GM23338 (cell line): Measurements from ENCODE around the gene UBAP1L. TPM values are rescaled to one million over a fixed set of nuclear protein-coding genes. Genes with fewer than 3 reads are reported as not detected.
A peak's percentile ranks its signal among the peaks of the same experiment; 100 is the strongest.

Experiments
- ATAC-seq: fragments of 200-7000 bp; cut with Tn5 transposase; 3 replicates; pipeline ENCODE4 v1.9.1; 2020
- DNase-seq: peaks from one replicate; pipeline ENCODE4 v3.0.0-alpha.2; 2015; ENCODE audit warnings: low spot score
- H2AFZ ChIP-seq: fragments of 200-600 bp; sonication (generic); 2 replicates; pipeline ENCODE4 v1.8.0; 2016; ENCODE audit warnings: antibody characterized with exemption, mild to moderate bottlenecking, moderate library complexity
- H3F3A ChIP-seq: fragments of 200-600 bp; sonication (generic); replicated peaks from 2 replicates; pipeline ENCODE4 v1.8.0; 2017; ENCODE audit warnings: antibody characterized with exemption, mixed run types, low read depth
- H3K27ac ChIP-seq: fragments of 200-600 bp; sonication (generic); 2 replicates; pipeline ENCODE4 v1.6.1; 2016; ENCODE audit warnings: low read depth
- H3K27me3 ChIP-seq: fragments of 200-600 bp; sonication (generic); 2 replicates; pipeline ENCODE4 v1.8.0; 2016; ENCODE audit warnings: mild to moderate bottlenecking, mixed run types, moderate library complexity; ENCODE audit not compliant: insufficient read depth
- H3K36me3 ChIP-seq: fragments of 200-600 bp; sonication (generic); 2 replicates; pipeline ENCODE4 v1.8.0; 2016; ENCODE audit warnings: mild to moderate bottlenecking; ENCODE audit not compliant: insufficient read depth
- H3K4me1 ChIP-seq: fragments of 200-600 bp; sonication (generic); 2 replicates; pipeline ENCODE4 v1.8.0; 2016; ENCODE audit warnings: mild to moderate bottlenecking, moderate library complexity; ENCODE audit not compliant: insufficient read depth
- H3K4me2 ChIP-seq: fragments of 200-600 bp; sonication (generic); 2 replicates; pipeline ENCODE4 v1.7.1; 2017; ENCODE audit warnings: mixed run types
- H3K4me3 ChIP-seq: fragments of 200-600 bp; sonication (generic); 2 replicates; pipeline ENCODE4 v1.6.1; 2016; ENCODE audit warnings: mixed run types
- H3K79me2 ChIP-seq: fragments of 200-600 bp; sonication (generic); replicated peaks from 2 replicates; pipeline ENCODE4 v1.8.0; 2017; ENCODE audit warnings: mild to moderate bottlenecking; ENCODE audit not compliant: insufficient read depth
- H3K9me2 ChIP-seq: fragments of 200-600 bp; sonication (generic); 2 replicates; pipeline ENCODE4 v1.8.0; 2017; ENCODE audit not compliant: insufficient read depth
- H4K20me1 ChIP-seq: fragments of 200-600 bp; sonication (generic); replicated peaks from 2 replicates; pipeline ENCODE4 v1.8.0; 2017; ENCODE audit warnings: mild to moderate bottlenecking; ENCODE audit not compliant: insufficient read depth
- H3K27ac Mint-ChIP-seq: 2 replicates; pipeline ENCODE4 v1.8.0; 2020; ENCODE audit warnings: inconsistent platforms, mild to moderate bottlenecking, moderate library complexity, mixed read lengths
- H3K27me3 Mint-ChIP-seq: 3 replicates; pipeline ENCODE4 v1.8.0; 2022; ENCODE audit warnings: low read depth, mild to moderate bottlenecking, moderate library complexity, mixed read lengths, inconsistent platforms; ENCODE audit not compliant: insufficient read depth, poor library complexity
- H3K36me3 Mint-ChIP-seq: 3 replicates; pipeline ENCODE4 v1.8.0; 2021; ENCODE audit warnings: low read depth, mild to moderate bottlenecking, inconsistent platforms, moderate library complexity, mixed read lengths
- H3K4me1 Mint-ChIP-seq: 3 replicates; pipeline ENCODE4 v1.8.0; 2020; ENCODE audit warnings: mild to moderate bottlenecking, inconsistent platforms, mixed read lengths
- H3K4me3 Mint-ChIP-seq: 3 replicates; pipeline ENCODE4 v1.8.0; 2021; ENCODE audit warnings: moderate library complexity, mild to moderate bottlenecking, inconsistent platforms, mixed read lengths
- H3K9me3 Mint-ChIP-seq: 3 replicates; pipeline ENCODE4 v1.8.0; 2020; ENCODE audit warnings: moderate library complexity, mild to moderate bottlenecking, inconsistent platforms, mixed read lengths
- CREB1 ChIP-seq: fragments of 250-450 bp; sonication (Bioruptor Pico); IDR thresholded peaks from 2 replicates; pipeline ENCODE4 v1.5.0; 2020; ENCODE audit warnings: low read depth, mild to moderate bottlenecking, moderate library complexity
- CTCF ChIP-seq, 2 experiments: fragments of 200-600 bp in 1 of 2; sonication (generic) in 1 of 2; conservative IDR thresholded peaks; 2 replicates each; pipeline versions ENCODE4 v1.5.1 to v1.6.1; 2016 to 2017; ENCODE audit warnings: antibody characterized with exemption in 2 of 2, low read depth in 2 of 2, mild to moderate bottlenecking in 2 of 2, moderate library complexity in 1 of 2
- ETS1 ChIP-seq: IDR thresholded peaks from 2 replicates; pipeline ENCODE4 v1.6.1; 2016; ENCODE audit warnings: antibody characterized with exemption
- EZH2phosphoT487 ChIP-seq: fragments of 200-600 bp; sonication (generic); IDR thresholded peaks from one replicate; pipeline ENCODE4 v1.8.1; 2018; ENCODE audit warnings: antibody characterized with exemption; ENCODE audit not compliant: unreplicated experiment
- JUNB ChIP-seq: IDR thresholded peaks from one replicate; pipeline ENCODE4 v1.6.1; 2016; ENCODE audit warnings: antibody characterized with exemption; ENCODE audit not compliant: unreplicated experiment
- POLR2AphosphoS5 ChIP-seq: IDR thresholded peaks from 2 replicates; pipeline ENCODE4 v1.6.1; 2016; ENCODE audit warnings: antibody characterized with exemption, low read depth
- REST ChIP-seq: IDR thresholded peaks from one replicate; pipeline ENCODE4 v1.6.1; 2018; ENCODE audit warnings: antibody characterized with exemption; ENCODE audit not compliant: unreplicated experiment
- ZNF331 ChIP-seq: fragments of 250-450 bp; sonication (Bioruptor Pico); IDR thresholded peaks from 2 replicates; pipeline ENCODE4 v1.5.0; 2020; ENCODE audit warnings: low read depth, mild to moderate bottlenecking, moderate library complexity
- ZNF462 ChIP-seq: fragments of 250-450 bp; sonication (Bioruptor Pico); IDR thresholded peaks from 2 replicates; pipeline ENCODE4 v1.5.0; 2020; ENCODE audit warnings: mild to moderate bottlenecking, moderate library complexity
- polyA plus RNA-seq: library from polyadenylated mRNA; unstranded; fragments of >200 nt; fragmentation: Nextera tagmentation; extraction: Ambion mirVana; gene quantifications from 2 replicates; pipeline ENCODE4 v1.2.1, GENCODE V29; 2016
- total RNA-seq: library from RNA; depleted of rRNA; stranded (reverse); fragments of >200 nt; shearing (Covaris generic); gene quantifications from 2 replicates; pipeline ENCODE4 v1.2.3, GENCODE V29; 2014

Gene UBAP1L
- total and polyA plus RNA-seq, 2 experiments from 2014 or later = 0.53 to 1.5 TPM

- DNase-seq (no peak), ATAC-seq (peak; percentile 56)
- no peaks in the 10 kb centered on the region for H3K27me3 Mint-ChIP-seq
- no peak overlapping the region for H3K27ac Mint-ChIP-seq
- H3K4me2 ChIP-seq = no peak overlapping the region
- no peaks in the 10 kb centered on the region; the same call in 1 of the 3 replicates for H3K36me3 Mint-ChIP-seq
- H3K4me1 ChIP-seq = no peaks in the 10 kb centered on the region
- H3K36me3 ChIP-seq = no peaks in the 10 kb centered on the region
- H3K9me3 Mint-ChIP-seq = no peaks in the 10 kb centered on the region
- H2AFZ ChIP-seq = no peak overlapping the region
- no peaks in the 10 kb centered on the region for H3K79me2 ChIP-seq
- H3F3A ChIP-seq = 0 out of 2 replicates have a peak, but pooled peaks cover 3% of the 10 kb centered on the region
- no peak overlapping the region for H3K27ac ChIP-seq
- H3K4me3 ChIP-seq = no peak overlapping the region
- no peaks in the 10 kb centered on the region for H3K4me1 Mint-ChIP-seq
- H3K9me2 ChIP-seq = no peaks in the 10 kb centered on the region
- H4K20me1 ChIP-seq = no peaks in the 10 kb centered on the region
- H3K27me3 ChIP-seq = no peaks in the 10 kb centered on the region
- H3K4me3 Mint-ChIP-seq = no peak overlapping the region
- TF ChIP-seq REST (no peak), ETS1 (no peak), ZNF331 (CRISPR knock-in tag) (no peak), CREB1 (CRISPR knock-in tag) (no peak), JUNB (no peak), EZH2phosphoT487 (no peak), POLR2AphosphoS5 (no peak), ZNF462 (CRISPR knock-in tag) (no peak), CTCF (conservative IDR thresholded peaks at IDR 0.05; ENCODE audit: low read depth in 2 of 2) (peak in 1 of 2 experiments; percentile 34; a peak in 1 of 4 replicates)
Measured at GRCh38 chr15:65110676-65111292, 4.2 kb downstream of the UBAP1L start.
